NT2/D1 (cell line): ENCODE measurements around the gene BABAM2.

Source experiments
- DNase-seq: peaks from one replicate; pipeline ENCODE4 v3.0.0-alpha.2; 2011; ENCODE audit warnings: low read depth, low spot score
- H3K27me3 ChIP-seq: 2 replicates; pipeline ENCODE4 v1.6.0; 2011; ENCODE audit warnings: mild to moderate bottlenecking; ENCODE audit not compliant: insufficient read length, insufficient read depth
- H3K36me3 ChIP-seq: 2 replicates; pipeline ENCODE4 v1.6.1; 2011; ENCODE audit warnings: mild to moderate bottlenecking, low read length, mixed read lengths; ENCODE audit not compliant: insufficient read depth, insufficient read length
- H3K4me1 ChIP-seq: 2 replicates; pipeline ENCODE4 v1.5.1; 2011; ENCODE audit not compliant: insufficient read depth, insufficient read length
- H3K4me3 ChIP-seq: 2 replicates; pipeline ENCODE4 v1.5.1; 2011; ENCODE audit warnings: low read depth; ENCODE audit not compliant: insufficient read length
- H3K9ac ChIP-seq: 2 replicates; pipeline ENCODE4 v1.6.0; 2011; ENCODE audit warnings: low read depth; ENCODE audit not compliant: insufficient read length
- H3K9me3 ChIP-seq: 2 replicates; pipeline ENCODE4 v1.5.1; 2011; ENCODE audit warnings: mild to moderate bottlenecking, low read length; ENCODE audit not compliant: insufficient read depth
- SUZ12 ChIP-seq: IDR thresholded peaks from 2 replicates; pipeline ENCODE4 v1.6.1; 2011; ENCODE audit not compliant: insufficient read length, insufficient read depth; ENCODE audit errors: extremely low read depth
- YY1 ChIP-seq: IDR thresholded peaks from 2 replicates; pipeline ENCODE4 v1.6.1; 2011; ENCODE audit not compliant: insufficient read length, insufficient read depth
- ZNF274 ChIP-seq: IDR thresholded peaks from 2 replicates; pipeline ENCODE4 v1.6.1; 2011; ENCODE audit warnings: mild to moderate bottlenecking, low read depth, low read length

BABAM2 gene

DNA sequence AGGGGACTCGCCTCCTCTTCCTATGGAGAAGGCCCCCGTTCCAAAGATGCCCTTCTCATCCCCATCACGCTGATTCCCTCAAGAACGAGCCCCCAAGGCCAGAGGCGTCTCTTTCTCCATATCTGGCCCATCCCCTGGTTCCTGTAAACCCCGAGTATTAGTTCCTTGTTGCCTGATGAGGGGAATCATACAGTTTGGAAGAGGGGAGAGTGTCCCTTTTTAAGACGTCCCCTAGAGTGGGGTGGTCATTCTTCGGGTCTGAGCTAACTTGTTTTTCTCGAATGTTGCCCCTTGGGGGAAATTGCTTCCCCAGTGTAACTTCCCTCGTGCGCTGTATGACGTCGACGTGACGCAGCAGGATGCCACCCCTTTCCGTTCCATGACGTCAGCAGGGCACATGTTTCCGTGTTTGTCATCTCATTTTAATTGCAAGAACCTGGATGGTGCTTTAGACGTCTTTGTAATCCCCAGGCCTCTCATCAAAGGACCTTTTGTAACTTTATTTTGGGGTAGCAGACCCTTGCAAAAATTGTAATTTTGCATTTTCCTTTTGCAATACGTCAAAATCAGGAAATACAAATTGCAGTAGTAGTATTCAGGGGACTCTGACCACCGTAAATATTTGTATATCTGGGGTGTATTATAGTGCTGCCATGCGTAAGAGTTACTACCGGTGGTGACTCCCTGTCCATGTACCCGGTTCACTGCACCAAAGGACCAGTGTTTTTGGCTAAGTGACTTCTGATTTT lies 569 bp downstream of the BABAM2 start:
- Histone ChIP-seq H3K4me3 (peak overlapping the region; percentile 82), H3K27me3 (no peaks in the 10 kb centered on the region), H3K9ac (peak overlapping the region; percentile 93), H3K9me3 (no peaks in the 10 kb centered on the region), H3K36me3 (peaks cover 9% of the 10 kb centered on the region), H3K4me1 (no peaks in the 10 kb centered on the region)
- peak; percentile 11 for DNase-seq
- no peak for TF ChIP-seq SUZ12
- TF ChIP-seq ZNF274, result no peak
- no peak for TF ChIP-seq YY1

DNA sequence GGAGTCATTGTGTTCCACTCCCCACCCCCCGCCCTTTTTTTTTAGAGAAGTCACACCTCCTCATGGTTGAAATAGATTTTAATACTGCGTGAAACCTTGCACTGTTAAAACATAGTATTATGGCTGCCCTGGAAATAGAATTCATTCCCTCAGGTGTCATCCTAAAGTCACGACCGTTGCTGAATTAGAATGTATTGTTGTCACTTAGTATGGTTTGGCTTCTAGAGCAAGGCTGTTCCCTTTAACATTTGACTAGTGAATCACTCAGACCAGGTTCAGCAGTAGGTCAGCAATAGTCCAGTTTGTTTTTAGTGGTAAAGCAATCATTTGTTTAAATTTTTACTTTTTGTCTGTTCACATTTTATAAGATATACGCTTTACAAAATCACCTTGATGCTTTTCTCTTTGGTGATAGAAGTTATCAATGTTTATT lies 1.2 kb downstream of the BABAM2 start:
- H3K36me3 ChIP-seq, result peaks cover 15% of the 10 kb centered on the region
- H3K4me1 ChIP-seq, result no peaks in the 10 kb centered on the region
- TF ChIP-seq YY1 (no peak), SUZ12 (no peak), ZNF274 (no peak)
- H3K9ac ChIP-seq, result no peak overlapping the region
- H3K4me3 ChIP-seq, result no peak overlapping the region
- no peaks in the 10 kb centered on the region for H3K9me3 ChIP-seq
- DNase-seq, result no peak
- H3K27me3 ChIP-seq, result no peaks in the 10 kb centered on the region

DNA sequence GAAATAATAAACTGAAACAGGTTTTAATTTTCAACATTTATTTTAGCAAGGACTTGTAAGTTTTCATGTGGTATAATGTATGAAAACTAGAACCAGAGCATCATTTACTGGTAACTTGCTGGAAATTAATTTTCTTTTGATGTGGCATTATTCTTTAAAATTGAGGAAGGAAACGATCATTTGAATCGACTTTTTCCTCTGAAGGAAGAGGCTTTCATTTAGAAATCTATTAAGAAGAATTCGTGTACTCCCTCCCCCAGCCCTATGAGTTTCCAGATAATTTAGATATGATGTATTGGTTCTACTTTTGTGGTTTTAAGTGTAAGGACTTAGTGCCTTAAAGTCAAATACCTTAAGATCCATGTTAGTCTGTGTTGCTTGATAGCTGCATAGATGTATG lies 2.5 kb downstream of the BABAM2 start:
- TF ChIP-seq SUZ12 (no peak), YY1 (no peak), ZNF274 (no peak)
- H3K9me3 ChIP-seq, result no peaks in the 10 kb centered on the region
- peaks cover 18% of the 10 kb centered on the region for H3K36me3 ChIP-seq
- H3K4me3 ChIP-seq, result no peak overlapping the region
- no peaks in the 10 kb centered on the region for H3K27me3 ChIP-seq
- no peaks in the 10 kb centered on the region for H3K4me1 ChIP-seq
- no peak overlapping the region for H3K9ac ChIP-seq
- DNase-seq, result no peak

DNA sequence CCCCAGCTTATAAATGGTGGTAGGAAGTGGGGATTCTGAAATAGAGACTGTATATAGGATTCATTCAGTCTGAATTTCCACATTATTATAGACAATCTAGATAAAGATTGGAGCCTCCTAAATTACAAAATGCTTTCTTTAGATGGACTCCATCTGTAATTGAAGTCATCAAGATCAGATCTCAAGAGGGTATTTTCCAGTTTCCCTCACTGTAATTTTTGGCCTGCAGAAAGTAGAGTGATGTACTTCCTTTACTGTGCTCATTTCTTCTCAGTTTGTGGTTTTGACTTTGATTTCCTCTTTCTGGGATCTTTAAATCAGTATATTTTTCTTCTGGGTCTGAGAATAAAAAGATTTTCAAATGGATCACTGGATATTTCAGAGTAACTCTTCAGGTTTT lies 7.2 kb downstream of the BABAM2 start:
- TF ChIP-seq YY1 (no peak), SUZ12 (no peak)
- H3K4me1 ChIP-seq, result no peaks in the 10 kb centered on the region
- no peaks in the 10 kb centered on the region for H3K27me3 ChIP-seq
- DNase-seq, result no peak
- no peak overlapping the region for H3K9ac ChIP-seq
- peaks cover 18% of the 10 kb centered on the region for H3K36me3 ChIP-seq
- no peaks in the 10 kb centered on the region for H3K9me3 ChIP-seq
- H3K4me3 ChIP-seq, result no peak overlapping the region

DNA sequence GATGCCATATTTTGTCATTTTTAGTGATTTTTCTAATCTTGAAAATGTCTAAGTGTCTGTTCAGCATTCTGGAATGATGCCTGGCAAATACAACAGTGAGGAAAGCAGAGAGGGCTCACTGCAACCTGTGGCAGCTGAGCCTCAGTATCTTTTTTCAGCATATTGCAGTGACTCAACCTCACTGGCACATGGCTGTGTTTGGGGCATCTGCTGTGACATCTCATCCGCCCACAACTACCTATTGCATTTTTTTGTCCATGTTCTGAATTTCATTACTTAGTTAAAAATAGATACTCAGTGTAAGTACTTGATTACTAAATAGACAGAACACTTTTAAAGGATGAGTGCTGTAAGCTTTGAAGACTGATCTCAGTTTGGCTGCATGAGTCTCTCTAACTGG lies 10.7 kb downstream of the BABAM2 start:
- peaks cover 8% of the 10 kb centered on the region for H3K36me3 ChIP-seq
- H3K4me3 ChIP-seq, result no peak overlapping the region
- TF ChIP-seq ZNF274 (no peak), SUZ12 (no peak), YY1 (no peak)
- H3K27me3 ChIP-seq, result no peaks in the 10 kb centered on the region
- H3K9me3 ChIP-seq, result no peaks in the 10 kb centered on the region
- no peak overlapping the region for H3K9ac ChIP-seq
- H3K4me1 ChIP-seq, result no peaks in the 10 kb centered on the region
- no peak for DNase-seq

DNA sequence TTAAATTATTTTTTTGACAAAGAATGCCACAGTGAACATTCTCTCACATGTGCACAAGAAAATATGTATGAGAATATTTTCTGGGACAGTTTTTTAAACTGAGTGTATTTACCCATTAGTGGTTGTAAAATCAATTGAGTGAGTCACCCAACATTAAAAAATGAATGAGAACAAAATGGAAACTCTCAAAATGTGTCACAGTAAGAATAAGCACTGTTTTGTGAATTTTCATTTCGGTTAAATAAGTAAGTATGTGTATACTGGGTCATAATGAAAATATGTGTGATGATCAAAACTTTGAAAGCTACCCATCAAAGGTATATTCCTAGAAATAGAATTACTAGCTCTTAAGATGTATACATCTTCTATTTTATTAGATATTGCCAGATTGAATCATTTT lies 11.6 kb downstream of the BABAM2 start:
- no peak for DNase-seq
- Histone ChIP-seq H3K36me3 (no peaks in the 10 kb centered on the region), H3K4me3 (no peak overlapping the region), H3K9me3 (no peaks in the 10 kb centered on the region), H3K4me1 (no peaks in the 10 kb centered on the region), H3K9ac (no peak overlapping the region), H3K27me3 (no peaks in the 10 kb centered on the region)
- TF ChIP-seq YY1, result no peak
- TF ChIP-seq ZNF274, result no peak
- no peak for TF ChIP-seq SUZ12

DNA sequence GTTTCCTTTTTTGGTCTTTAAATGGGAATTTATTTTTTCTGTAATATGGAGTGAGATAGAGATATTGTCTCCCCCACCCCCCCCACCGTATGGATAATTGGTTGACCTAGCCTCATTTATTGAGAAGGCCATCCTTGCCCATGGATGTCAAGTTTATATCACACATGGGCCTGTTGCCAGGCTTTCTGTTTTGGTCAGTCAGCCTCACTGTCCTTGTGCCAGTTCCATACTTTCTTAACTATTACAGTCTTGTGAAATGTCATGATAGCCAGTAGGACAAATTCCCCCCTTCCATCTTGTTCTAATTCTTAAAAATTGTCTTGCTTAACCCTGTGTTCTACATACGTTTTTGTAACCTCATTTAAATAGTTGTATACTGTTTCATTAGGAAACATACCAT lies 12.5 kb downstream of the BABAM2 start:
- no peaks in the 10 kb centered on the region for H3K4me1 ChIP-seq
- H3K9ac ChIP-seq, result no peak overlapping the region
- H3K36me3 ChIP-seq, result no peaks in the 10 kb centered on the region
- DNase-seq, result no peak
- no peaks in the 10 kb centered on the region for H3K9me3 ChIP-seq
- no peak overlapping the region for H3K4me3 ChIP-seq
- H3K27me3 ChIP-seq, result no peaks in the 10 kb centered on the region
- TF ChIP-seq SUZ12 (no peak), ZNF274 (no peak), YY1 (no peak)
